Body of pancreas (tissue), 4 donors: Measurements from ENCODE around the gene TACR1.

Experiments
- POLR2A ChIP-seq, 3 donors: fragments of 450-650 bp; IDR thresholded peaks; one replicate each; pipeline ENCODE4 v1.6.1; 2016; ENCODE audit warnings: antibody characterized with exemption in 3 of 3, mild to moderate bottlenecking in 2 of 3
- TF ChIP-seq, protein P1 (sequence below), 7 experiments: fragments of 450-650 bp in 4 of 7; fragments of 200-600 bp in 3 of 7; sonication (generic) in 3 of 7; IDR thresholded peaks; one replicate each; pipeline ENCODE4 v1.5.1; 2016 to 2019; ENCODE audit warnings: antibody characterized with exemption in 7 of 7

DNA sequence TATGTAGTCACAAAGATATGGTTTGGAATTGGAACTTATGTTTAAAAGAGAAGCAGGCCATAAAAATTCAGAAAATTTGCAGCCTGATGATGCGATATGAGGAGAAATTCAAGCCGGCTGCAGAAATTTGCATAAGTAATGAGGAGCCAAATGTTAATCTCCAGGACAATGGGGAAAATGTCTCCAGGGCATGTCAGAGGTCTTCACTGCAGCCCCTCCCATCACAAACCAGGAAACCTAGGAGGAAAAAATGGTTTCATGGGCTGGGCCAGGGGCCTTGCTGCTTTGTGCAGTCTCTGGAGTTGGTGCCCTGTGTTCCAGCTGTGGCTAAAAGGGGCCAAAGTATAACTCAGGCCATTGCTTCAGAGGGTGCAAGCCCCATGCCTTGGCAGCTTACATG, 28.4 kb downstream of the TACR1 start:
- TF ChIP-seq, protein P1, sequence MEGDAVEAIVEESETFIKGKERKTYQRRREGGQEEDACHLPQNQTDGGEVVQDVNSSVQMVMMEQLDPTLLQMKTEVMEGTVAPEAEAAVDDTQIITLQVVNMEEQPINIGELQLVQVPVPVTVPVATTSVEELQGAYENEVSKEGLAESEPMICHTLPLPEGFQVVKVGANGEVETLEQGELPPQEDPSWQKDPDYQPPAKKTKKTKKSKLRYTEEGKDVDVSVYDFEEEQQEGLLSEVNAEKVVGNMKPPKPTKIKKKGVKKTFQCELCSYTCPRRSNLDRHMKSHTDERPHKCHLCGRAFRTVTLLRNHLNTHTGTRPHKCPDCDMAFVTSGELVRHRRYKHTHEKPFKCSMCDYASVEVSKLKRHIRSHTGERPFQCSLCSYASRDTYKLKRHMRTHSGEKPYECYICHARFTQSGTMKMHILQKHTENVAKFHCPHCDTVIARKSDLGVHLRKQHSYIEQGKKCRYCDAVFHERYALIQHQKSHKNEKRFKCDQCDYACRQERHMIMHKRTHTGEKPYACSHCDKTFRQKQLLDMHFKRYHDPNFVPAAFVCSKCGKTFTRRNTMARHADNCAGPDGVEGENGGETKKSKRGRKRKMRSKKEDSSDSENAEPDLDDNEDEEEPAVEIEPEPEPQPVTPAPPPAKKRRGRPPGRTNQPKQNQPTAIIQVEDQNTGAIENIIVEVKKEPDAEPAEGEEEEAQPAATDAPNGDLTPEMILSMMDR (IDR thresholded peaks at IDR 0.05), result no peak
- TF ChIP-seq POLR2A (IDR thresholded peaks at IDR 0.05), result no peak
